Suppressor macrophage (primary cell): Measurements from ENCODE around the gene HIVEP2.
"Not testable (repeated sequence)": the region's sequence is repeated elsewhere in the genome, so short reads cannot be mapped to it uniquely, and the experiment has no call there.

Source experiments
- DNase-seq, 4 experiments: peaks; one replicate each; pipeline ENCODE4 v3.0.0-alpha.2; 2020 to 2022
- total RNA-seq, 17 experiments: gene quantifications; one replicate each; lab custom pipeline; 2026; ENCODE audit warnings: mixed read lengths in 6 of 17, inconsistent platforms in 3 of 17; lab: John Stamatoyannopoulos, UW

Gene HIVEP2
- 7.5 to 394 (median 27.0) reads per million in 17 experiments for total RNA-seq

DNA sequence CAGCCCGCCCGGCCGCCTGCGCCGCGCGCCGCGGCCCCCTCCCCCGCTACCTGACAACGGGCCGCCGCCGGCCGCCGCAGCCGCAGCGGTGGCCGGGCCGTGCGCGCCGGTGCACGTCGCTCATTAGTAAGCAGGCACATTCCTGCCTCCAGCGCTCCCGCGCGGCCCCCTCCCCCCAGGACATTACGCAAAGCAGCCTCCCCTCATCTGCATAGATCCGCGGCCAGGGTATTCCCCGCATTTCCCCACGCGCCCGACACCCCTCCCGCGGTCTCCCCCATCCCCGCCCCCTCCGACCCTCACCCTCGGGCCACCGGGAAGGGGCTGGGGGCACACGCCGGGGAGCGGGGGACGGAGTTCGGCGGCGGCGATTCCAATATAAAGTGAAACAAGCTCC lies at the start of gene HIVEP2:
TSS of gene HIVEP2 (minus strand) at position 128 of the 397 bp plus-strand sequence. CDS start 170,438 bp downstream, outside the sequence.
- peak; percentile 57 to 76 (median 65) for DNase-seq

GRCh38 chr6:142993977-142994376 lies 49.0 kb upstream of the HIVEP2 start:
- no peak for DNase-seq

DNA sequence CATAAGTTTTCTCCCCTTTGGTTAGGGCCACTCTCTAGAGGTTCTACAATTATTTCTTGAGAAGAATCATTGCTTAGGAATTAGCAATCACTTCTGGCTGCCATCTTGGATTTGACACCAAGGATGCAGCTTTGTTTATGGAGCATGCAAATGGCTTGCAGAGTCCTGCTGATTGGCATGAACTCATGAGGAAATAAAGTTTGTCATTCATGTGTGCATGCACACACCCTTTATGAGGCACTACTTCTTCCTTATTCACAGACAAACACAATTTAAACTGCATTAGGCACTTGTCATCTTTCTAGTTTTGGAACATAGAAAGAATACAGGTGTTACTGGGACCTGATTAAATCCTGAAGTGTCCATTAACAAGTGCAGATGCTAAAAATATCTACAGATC lies 42.5 kb upstream of the HIVEP2 start:
- DNase-seq, result peak in 2 of 4 experiments; percentile 12 to 17

DNA sequence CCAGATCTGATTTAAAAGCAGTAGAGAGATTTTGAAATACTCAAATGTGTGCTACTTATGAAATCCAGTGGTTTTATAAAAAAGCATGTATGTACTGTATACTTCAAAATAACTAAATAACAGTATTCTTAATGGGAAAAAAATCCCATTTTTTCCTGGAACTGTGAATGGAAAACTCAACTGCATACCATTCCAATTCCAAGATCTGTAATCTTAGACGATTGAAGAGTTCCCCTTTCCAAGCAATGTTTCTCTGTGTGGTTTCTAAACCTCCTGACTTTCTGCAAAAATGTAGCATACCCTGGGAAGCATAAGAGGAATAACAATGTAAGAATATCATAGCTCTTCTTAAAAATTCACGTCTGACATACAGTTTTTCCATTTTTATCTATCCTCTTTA lies 40.3 kb upstream of the HIVEP2 start:
- no peak for DNase-seq

DNA sequence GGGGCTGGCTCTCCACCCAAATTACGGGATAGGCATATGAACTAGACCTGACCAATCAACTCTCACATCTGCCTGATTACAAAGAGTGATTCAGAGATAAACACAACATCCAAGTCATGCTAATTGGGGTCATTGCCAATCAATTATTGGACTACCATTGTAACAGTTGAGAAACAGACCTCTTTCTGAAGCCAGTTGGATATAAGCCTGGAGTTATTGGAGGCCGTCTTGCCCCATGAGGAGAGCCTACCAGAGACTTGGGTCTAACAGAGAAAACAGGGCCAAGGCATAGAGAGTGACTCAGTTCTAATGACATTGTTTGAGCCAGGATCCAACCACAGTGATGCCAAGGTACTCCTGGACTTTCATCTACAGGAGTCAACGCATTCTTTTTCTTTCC lies 39.4 kb upstream of the HIVEP2 start:
- no peak for DNase-seq

DNA sequence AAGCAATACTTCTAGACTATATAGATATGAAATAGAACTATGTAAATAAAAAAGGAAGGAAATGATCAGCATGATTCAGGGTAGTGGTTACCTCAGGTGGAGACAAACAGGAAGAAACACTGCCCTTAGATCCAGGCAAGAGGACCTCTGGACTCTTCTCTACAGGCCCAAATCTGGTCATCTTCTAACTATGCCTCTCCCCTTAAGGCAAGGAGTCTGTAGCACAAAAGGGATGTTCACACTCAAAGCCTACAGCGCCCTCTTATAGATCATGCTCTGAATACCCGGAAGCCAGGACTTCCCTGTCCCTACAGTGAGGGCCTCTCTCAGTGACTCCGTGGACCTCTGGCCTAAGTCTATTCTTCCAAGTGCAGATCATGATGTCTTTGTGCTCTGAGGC lies 30.4 kb upstream of the HIVEP2 start:
- peak in 3 of 4 experiments; percentile 24 to 34 (median 26) for DNase-seq

GRCh38 chr6:142970941-142971340 lies 26.0 kb upstream of the HIVEP2 start:
- not testable (repeated sequence) for DNase-seq

DNA sequence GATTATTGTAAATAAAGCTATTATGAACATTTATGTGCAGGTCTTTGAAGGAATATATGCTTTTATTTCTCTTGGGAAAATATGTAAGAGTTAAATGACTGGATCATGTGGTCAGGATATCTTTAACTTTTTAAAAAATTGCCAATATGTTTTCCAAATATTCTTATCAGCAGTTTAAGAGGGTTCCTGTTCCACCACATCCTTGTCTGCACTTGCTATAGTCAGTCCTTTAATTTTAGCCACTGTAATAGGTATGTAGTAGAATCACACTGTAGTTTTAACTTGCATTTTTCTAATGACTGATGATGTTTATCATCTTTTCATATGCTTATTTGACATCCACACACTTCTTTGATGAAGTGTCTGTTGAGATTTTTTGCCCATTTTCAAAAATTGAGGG lies 23.6 kb upstream of the HIVEP2 start:
- DNase-seq, result no peak

GRCh38 chr6:142966294-142966693 lies 21.3 kb upstream of the HIVEP2 start:
- DNase-seq, result no peak

- DNase-seq, result no peak
Measured at GRCh38 chr6:142965164-142965563, 20.2 kb upstream of the HIVEP2 start.

- peak; percentile 33 to 80 (median 64) for DNase-seq
Measured at GRCh38 chr6:142960098-142960497, 15.1 kb upstream of the HIVEP2 start.

- DNase-seq, result no peak
Measured at GRCh38 chr6:142958343-142958742, 13.4 kb upstream of the HIVEP2 start.

GRCh38 chr6:142956726-142957125 lies 11.8 kb upstream of the HIVEP2 start:
- DNase-seq, result no peak

DNA sequence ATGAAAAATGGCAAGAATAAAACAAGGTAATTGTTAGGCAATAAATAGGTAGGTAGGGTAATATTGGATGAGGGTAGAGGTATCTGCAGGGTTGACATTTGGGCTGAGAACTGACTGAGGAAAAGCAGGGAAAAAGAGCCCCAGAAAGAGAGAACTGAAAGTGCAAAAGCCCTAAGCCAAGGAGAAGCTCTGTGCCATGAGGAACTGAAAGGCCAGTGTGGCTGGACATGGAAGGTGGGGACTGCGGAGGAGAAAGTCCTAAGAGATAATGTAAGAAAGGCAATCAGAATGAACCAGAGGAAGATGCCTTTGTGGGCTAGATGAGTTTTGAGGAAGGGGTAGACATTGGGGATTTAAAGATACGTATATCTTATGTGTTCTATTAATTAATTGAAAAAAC lies 9.9 kb upstream of the HIVEP2 start:
- DNase-seq, result peak; percentile 66 to 84 (median 78)

DNA sequence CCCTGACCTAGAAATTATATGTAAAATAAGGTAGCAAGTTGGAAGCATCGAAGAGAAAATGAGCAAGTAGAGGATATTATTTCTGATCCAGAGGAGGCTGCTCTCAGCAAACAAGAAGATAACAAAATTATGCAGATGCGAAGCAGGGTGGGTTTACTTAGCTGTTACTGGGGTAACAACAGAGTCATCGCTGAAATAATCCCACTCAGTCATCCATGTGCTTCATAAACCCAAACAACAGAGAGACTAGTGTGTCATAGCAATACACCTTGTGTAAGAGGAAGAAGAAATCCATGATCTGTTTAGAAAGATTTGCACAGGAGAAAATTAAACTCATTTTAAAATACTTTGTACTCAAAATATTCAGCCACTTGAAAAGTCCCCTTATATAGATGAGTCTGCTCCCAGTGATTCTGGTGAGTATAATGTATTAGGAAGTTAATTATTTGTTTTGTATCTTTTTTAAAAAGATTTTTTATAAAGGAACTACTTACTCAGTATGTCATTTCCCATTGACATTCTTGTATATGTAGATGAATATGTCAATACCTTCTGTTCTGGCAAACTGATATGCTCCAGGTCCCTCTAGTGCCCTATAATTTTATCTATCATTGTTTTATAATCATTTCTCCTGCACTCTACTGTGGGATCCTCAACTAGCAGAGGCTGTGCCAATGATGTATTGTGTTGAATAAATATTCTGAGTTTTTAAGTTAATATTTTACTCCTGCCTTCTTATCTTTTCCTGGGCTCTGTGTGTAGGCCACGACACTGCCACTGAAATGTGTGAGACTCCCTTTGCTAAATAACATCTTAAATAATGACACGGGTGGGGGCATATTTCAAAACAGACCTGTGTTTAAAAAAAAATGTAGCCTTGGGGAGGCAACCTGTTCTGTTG lies 8.6 kb upstream of the HIVEP2 start:
- DNase-seq, result peak in 1 of 4 experiments; percentile 38

DNA sequence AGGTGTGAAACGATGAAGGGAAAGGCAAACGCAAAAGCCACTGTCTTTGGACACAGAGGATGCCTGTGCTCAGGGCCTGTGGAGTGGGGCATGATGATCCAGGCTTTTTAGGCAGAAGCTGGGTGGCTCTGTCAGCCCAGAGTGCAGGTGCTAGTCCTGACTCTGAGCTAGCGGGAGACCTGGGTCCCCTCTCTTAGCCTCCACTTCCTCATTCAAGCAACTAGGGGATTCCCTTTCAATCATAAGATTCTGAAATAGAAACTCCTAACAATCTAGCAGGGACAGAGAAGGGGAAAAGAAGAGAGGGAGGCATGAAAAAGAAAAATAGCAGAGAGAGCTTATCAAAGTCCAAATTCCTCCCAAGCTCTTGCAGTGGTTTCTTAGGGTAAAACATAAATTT lies 7.6 kb upstream of the HIVEP2 start:
- peak in 3 of 4 experiments; percentile 17 to 23 (median 19) for DNase-seq

DNA sequence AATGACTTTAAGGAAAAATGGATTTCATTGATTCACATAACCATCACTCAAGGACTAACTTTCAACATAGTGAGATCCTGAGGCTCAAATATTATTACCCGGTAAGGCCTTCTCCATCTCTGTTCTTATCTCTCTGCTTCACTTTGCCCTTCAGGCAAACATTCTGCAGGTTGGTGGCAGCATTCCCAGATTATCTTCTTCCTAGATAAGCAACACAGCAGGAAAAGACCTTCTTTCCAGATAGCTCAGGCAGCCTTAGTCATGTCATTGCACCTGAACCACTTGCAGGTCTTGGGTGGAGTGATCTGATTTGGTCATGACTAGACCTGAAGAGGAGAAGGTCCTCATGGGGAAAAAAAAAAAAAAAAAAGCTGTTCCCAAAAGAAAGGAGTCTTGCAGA lies 5.3 kb upstream of the HIVEP2 start:
- no peak for DNase-seq

GRCh38 chr6:142947714-142948480 lies 2.9 kb upstream of the HIVEP2 start:
- peak in 2 of 4 experiments; percentile 36 to 44 for DNase-seq

GRCh38 chr6:142946924-142947713 lies 2.1 kb upstream of the HIVEP2 start:
- DNase-seq, result peak; percentile 83 to 94 (median 92)

DNA sequence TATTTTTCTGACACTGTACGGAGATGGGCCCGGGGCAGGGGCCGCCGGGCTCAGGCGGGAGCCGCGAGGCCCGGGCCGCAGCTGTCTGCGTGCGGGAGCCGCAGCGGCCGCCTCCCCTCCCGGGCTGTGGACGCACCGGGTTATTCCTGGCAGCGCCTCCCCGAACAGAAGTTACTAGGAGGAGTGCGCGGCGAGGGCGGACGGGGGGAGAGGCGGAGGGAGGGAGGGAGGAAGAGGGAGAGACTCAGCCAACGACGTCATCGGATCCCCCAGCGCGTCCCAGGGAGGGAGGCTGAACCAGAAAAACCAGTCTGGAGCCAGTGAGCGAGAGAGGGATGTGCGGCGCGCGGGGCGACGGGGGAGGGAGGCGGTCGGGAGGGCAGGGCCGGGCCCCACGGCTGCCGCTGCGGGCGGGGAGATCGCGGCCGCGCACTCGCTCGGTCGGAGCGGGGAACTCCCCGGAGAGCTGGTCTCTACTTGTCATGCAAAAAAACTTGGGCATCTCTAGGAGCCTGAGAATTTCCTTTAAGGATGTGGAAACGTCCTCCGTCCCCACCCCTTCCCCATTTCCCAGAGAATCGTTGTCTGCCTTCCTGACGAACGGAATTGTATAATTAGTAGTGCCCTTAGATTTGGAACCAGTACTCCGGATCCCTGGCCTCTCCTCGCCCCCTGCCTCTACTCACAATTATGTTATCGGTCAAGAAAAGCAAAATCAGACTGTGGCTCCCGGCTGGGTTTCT lies 1.4 kb upstream of the HIVEP2 start:
- peak; percentile 89 to 94 (median 92) for DNase-seq

DNA sequence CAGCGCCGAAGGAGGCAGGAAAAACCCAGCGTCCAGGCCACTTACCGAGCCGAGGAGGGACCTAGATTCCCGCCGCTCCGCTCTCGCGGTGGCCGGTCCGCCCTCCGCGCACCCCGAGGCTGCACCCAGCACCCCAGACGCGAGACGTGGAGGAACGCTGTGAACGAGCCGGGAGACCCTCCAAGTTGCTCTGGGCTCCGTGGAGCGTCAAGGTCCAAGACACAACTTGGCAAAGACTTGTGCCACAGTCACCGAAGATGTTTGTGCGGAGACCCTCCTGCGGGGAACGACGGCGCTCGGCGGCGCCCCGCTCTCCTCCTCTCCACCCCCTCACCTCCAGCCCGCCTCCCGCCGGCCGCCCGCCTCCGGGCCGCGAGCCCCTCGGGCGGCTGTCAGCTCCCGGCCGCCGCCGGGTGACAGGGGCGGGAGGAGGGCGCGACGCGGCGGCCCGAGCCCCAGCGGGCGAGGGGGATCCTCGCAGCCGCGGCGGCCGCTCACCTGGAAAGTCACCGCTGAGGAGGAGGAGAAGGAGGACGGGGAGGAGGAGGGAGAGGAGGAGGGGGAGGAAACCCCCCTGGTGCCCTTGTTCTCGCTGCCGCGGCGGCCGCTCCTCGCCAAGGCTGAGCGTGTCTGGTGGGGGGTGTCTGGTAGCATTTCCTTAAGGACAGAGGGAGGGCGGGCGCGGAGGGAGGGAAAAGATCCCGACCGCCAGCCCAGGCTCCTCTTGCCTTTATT lies 637 bp upstream of the HIVEP2 start:
- peak; percentile 48 to 69 (median 63) for DNase-seq
